GM12874 (cell line): ENCODE measurements around the gene FHL3.
A peak's percentile ranks its signal among the peaks of the same experiment; 100 is the strongest.

ENCODE experiments used
- CTCF ChIP-seq: IDR thresholded peaks from 2 replicates; pipeline ENCODE4 v1.5.1; 2011; ENCODE audit warnings: low read depth, mild to moderate bottlenecking, control low read depth, low read length, moderate library complexity; ENCODE audit not compliant: insufficient read depth

The FHL3 gene

GRCh38 chr1:38039331-38040088, 34.2 kb upstream of the FHL3 start:
- no peak for TF ChIP-seq CTCF

GRCh38 chr1:38038861-38039260, 33.5 kb upstream of the FHL3 start:
- no peak for TF ChIP-seq CTCF

DNA sequence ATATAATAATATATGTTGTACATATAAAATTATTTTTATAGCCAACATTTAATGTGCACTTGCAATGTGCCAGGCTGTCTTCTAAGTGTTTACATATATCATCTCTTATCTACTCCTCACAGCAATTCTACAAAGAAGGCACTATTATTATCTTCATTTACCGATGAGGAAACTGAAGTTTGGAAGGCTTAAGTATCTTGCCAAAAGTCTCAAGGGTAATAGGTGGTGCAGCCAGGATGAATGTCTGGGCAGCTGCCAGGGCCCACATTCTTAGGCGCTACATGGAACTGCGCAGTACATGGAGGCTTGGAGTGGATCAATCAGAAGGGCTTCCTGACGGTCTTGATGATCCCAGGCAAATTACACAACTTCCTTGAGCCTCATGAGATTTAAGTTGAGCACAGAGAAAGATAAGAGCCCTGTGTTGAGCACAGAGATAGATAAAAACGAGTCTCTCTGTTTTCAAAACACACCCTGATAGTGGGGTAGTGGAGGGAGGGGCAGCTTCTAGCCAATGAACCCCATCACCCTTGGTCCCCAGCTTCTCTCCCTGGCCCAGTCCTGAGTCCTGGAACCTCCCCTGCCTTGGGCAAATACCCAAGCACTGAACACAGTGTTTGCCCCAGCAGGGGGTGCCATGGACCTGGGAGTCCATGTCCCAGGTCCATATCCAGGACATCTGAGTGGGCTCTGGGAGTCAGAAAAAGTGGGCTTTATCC, 32.1 kb upstream of the FHL3 start:
- 0 out of 2 replicates have a peak, but pooled peaks have one; percentile 27 for TF ChIP-seq CTCF

- TF ChIP-seq CTCF, result no peak
Measured at GRCh38 chr1:38034871-38035270, 29.6 kb upstream of the FHL3 start.

- no peak for TF ChIP-seq CTCF
Measured at GRCh38 chr1:38031513-38031866, 26.2 kb upstream of the FHL3 start.

GRCh38 chr1:38030596-38031512, 25.5 kb upstream of the FHL3 start:
- TF ChIP-seq CTCF, result no peak
